HG02852 (cell line): ENCODE results near the gene UBAC2.
A peak's percentile ranks its signal among the peaks of the same experiment; 100 is the strongest.

Experiments
- ATAC-seq: cut with Tn5 transposase; IDR thresholded peaks from one replicate; pipeline ENCODE4 v1.9.1; 2021; ENCODE audit warnings: mild to moderate bottlenecking, moderate library complexity; ENCODE audit not compliant: unreplicated experiment

The UBAC2 gene

DNA sequence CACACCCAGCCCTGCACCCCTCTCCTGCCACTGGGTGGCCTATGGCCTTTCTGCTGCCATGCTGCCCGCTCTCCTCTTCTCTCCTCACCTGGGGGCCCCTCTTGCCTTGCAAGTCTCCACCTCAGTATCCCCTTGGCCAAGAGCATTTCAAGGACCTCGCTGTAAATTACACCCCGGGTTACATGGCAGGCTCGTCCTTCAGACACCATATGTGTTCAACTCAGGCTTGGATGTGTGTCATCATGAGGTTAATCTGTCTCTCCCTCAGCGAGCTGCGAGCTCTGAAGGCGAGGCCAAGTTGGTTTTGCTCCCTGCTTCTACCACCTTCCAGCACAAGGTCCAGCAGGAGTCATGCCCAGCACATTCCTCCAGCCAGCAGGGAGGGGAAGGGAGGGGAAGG is 225.8 kb downstream of the UBAC2 start:
- ATAC-seq = no peak

DNA sequence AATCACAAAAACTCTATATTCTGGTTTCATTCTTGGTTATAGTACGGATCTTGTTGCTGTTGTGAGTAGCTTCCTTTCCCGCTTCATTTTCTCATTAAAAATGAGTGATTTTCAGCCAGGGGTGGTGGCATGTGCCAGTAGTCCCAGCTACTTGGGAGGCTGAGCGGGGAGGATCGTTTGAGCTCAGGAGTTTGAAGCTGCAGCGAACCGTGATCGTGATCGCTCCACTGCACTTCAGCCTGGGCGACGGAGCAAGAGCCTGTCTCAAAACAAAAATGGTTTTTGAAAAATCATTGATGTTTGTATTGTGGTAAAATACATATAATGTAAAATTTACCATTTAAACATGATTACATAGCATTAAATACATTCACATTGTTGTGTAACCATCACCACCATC is 229.0 kb downstream of the UBAC2 start:
- no peak for ATAC-seq

DNA sequence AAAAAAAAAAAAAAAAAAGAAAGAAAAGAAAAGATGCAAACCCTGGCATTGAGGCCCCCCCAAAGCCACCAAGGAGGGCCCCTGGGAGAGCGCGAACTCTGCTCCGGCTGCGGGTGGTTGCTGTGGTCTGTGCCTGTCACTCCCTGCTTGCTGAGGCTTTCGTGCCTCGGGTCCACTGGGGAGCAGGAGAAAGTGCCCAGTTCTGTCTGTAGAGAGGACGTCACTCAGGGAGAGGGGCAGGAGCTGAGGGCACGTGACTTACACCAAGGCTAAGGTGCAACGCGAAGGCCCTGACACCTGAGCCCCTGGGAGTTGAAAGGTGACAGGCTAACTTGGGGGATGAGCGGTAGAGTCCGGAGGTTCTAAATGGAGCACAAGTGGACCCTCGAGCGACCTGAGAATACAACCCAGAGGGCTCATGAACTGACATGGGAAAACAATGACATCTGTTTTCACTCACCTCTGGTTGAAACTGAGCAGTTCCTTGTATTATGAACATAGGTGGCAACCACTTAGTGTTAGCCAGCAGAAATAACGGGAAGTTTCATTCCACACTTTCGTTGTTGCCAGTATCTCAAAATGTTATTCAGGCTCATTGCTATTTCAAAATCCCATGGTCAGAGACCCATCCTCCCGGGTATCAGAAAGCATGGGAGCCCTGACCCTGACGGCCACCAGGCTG is 231.4 kb downstream of the UBAC2 start:
- ATAC-seq = peak; percentile 20

DNA sequence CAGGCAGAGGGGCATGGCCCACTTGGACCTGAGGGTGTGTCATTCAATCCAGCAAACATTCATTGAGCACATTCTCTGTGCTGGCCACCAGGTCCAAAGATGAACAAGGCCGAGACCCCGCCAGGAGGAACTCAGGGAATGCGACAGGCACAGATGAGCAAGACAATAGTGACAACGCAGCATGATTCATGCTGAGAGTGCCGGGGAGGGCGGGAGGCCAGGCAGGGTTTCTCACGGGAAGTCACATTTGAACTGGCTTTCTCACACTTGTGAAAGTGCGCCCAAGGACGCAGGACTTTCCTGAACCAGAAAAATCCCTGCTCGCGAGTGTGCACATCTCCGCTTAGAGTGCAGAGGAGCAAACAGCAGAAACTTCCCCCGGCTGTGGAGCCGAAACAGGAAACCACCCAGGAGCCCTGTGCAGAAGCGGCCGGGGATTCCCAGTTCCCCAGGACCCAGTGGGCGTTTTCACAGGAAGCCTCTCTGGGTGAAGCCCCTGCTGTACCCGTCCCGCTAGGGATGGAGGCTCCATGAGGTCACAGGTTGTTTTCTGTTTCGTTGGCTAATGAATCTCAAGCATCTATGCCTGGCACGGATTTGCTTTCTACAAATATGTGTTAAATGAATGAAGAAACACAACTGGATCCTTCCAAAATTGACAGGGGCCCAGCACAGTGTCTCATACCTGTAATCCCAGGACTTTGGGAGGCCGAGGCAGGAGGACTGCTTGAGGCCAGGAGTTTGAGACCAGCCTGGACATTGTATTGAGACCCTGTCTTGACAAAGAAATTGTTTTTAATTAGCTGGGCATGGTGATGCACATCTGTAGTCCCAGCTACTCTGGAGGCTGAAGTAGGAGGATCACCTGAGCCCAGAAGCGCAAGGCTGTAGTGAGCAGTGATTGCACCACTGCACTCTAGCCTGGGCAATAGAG is 232.2 kb downstream of the UBAC2 start:
- ATAC-seq = peak; percentile 58

GRCh38 chr13:99433543-99434075 is 233.0 kb downstream of the UBAC2 start:
- no peak for ATAC-seq

GRCh38 chr13:99434258-99434788 is 233.7 kb downstream of the UBAC2 start:
- no peak for ATAC-seq

DNA sequence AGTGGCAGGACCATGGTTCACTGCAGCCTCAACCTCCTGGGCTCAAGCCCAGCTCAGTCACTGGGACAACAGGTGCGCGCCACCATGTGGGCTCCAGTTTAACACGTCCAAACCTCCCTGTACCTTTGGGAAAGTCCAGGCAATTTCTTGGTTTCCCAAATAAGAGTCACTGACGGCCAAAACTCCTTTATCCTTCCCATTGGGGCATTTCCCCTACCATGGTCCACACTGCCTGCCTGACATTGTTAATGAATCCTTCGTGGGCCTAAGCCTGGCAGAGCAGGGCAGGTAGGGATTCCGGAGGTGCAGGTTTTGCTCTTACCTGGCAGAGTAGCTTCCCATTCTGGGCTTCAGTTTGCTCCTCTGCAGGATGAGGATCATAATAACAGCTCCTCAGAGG is 234.5 kb downstream of the UBAC2 start:
- ATAC-seq = no peak

DNA sequence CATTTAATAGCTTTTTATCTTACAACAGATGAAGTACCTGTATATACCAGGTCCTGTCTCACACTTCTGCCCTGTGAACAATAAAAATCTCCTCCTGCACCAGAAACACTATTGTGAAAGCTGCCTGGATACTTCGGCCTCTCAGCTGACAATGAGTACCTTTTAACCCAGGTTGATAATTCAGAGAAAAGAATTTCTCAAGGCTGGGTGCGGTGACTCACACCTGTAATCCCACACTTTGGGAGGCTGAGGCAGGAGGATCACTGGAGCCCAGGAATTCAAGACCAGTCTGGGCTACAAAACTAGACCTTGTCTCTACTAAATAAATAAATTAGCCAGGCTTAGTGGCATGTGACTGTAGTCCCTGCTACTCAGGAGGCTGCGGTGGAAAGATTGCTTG is 235.3 kb downstream of the UBAC2 start:
- no peak for ATAC-seq
